ENCODE measurements around the gene SCG5.
"Not testable (repeated sequence)": the region's sequence is repeated elsewhere in the genome, so short reads cannot be mapped to it uniquely, and the experiment has no call there.

SCG5 gene

GRCh38 chr15:32641517-32642059 is at the start of gene SCG5:
Gene SCG5, plus strand, starts transcription at chr15:32641710. Its CDS starts 1,883 bp downstream, at chr15:32643593.
- DNase-seq: no peak

GRCh38 chr15:32593151-32593550 is 48.4 kb upstream of the SCG5 start, which contains the start of gene GOLGA8N:
Gene GOLGA8N, plus strand, starts transcription at chr15:32593456.
- DNase-seq: not testable (repeated sequence)

- not testable (repeated sequence) for DNase-seq
Observed at GRCh38 chr15:32609518-32609917, 32.0 kb upstream of the SCG5 start.

GRCh38 chr15:32610719-32611118 is 30.8 kb upstream of the SCG5 start:
- DNase-seq: not testable (repeated sequence)

- DNase-seq: not testable (repeated sequence)
Observed at GRCh38 chr15:32614712-32615050, 26.8 kb upstream of the SCG5 start.

- DNase-seq: peak; percentile 76 to 79
Observed at GRCh38 chr15:32615051-32615870, 26.2 kb upstream of the SCG5 start, which contains the start of gene ARHGAP11A. Gene ARHGAP11A, plus strand, starts transcription at chr15:32615504. Its CDS starts 708 bp downstream, at chr15:32616212.

- DNase-seq: not testable (repeated sequence)
Observed at GRCh38 chr15:32615871-32616426, 25.6 kb upstream of the SCG5 start.

GRCh38 chr15:32636410-32636809 is 5.1 kb upstream of the SCG5 start:
- no peak for DNase-seq

GRCh38 chr15:32636908-32637567 is 4.5 kb upstream of the SCG5 start:
- no peak for DNase-seq

GRCh38 chr15:32637704-32638103 is 3.8 kb upstream of the SCG5 start:
- DNase-seq: no peak

- DNase-seq: no peak
Observed at GRCh38 chr15:32642667-32643435, 1.3 kb downstream of the SCG5 start.

GRCh38 chr15:32643907-32644445 is 2.5 kb downstream of the SCG5 start:
- DNase-seq: no peak

GRCh38 chr15:32646291-32646690 is 4.8 kb downstream of the SCG5 start:
- no peak for DNase-seq

GRCh38 chr15:32649342-32649741 is 7.8 kb downstream of the SCG5 start:
- DNase-seq: no peak

GRCh38 chr15:32651229-32651837 is 9.8 kb downstream of the SCG5 start:
- DNase-seq: peak; percentile 15 to 19

- no peak for DNase-seq
Observed at GRCh38 chr15:32652178-32652577, 10.7 kb downstream of the SCG5 start.

- no peak for DNase-seq
Observed at GRCh38 chr15:32656091-32656490, 14.6 kb downstream of the SCG5 start.

- no peak for DNase-seq
Observed at GRCh38 chr15:32656496-32656895, 15.0 kb downstream of the SCG5 start.

- no peak for DNase-seq
Observed at GRCh38 chr15:32657198-32657883, 15.8 kb downstream of the SCG5 start.

- no peak for DNase-seq
Observed at GRCh38 chr15:32657941-32658340, 16.4 kb downstream of the SCG5 start.
